Stimulated activated CD8-positive, alpha-beta memory T cell treated with anti-CD3 and anti-CD28 coated beads, Interleukin-12 subunit alpha, Interleukin-12 subunit beta, amount 100 ng/mL, for 24 hours (primary cell): Measurements from ENCODE around the gene CXXC4.

Source experiments
- DNase-seq: peaks from one replicate; pipeline ENCODE4 v3.0.0-alpha.2; 2020; ENCODE audit errors: extremely low read depth

Gene CXXC4

DNA sequence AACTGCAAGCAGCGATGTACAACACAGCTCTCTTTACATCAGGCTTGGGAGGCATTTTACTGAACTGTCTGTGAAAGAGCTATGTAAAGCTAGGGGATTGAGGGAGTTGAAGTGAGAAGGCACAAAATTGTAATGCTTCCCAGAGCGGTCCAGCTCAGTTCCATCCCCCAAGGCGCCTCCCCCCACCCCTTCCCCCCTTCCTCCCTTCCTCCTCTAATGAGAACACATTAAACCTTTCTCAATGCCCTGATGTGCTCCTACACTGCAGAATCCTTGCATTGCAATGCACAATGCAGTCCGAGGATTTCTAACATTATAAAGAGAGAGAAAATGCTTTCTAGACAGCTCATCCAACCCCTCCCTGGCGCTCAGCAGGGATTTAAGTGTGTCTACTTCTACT is 73.9 kb downstream of the CXXC4 start:
- no peak for DNase-seq
